Subcutaneous abdominal adipose tissue (tissue), 5 donors: ENCODE results near the gene KIF6.
"Not testable (repeated sequence)": the region's sequence is repeated elsewhere in the genome, so short reads cannot be mapped to it uniquely, and the experiment has no call there.

Experiments used
- H3K27ac ChIP-seq: one replicate; pipeline ENCODE4 v1.7.0; 2013; ENCODE audit warnings: low read depth, mild to moderate bottlenecking, inconsistent platforms, low read length, moderate library complexity
- H3K27me3 ChIP-seq, 5 donors: one replicate each; pipeline ENCODE4 v1.7.0; 2013; ENCODE audit warnings: low read length in 5 of 5, inconsistent platforms in 1 of 5; ENCODE audit not compliant: control insufficient read depth in 5 of 5, insufficient read depth in 4 of 5
- H3K36me3 ChIP-seq, 5 donors: one replicate each; pipeline ENCODE4 v1.7.0; 2013; ENCODE audit warnings: low read length in 5 of 5; ENCODE audit not compliant: control insufficient read depth in 5 of 5, insufficient read depth in 5 of 5
- H3K4me1 ChIP-seq, 5 donors: one replicate each; pipeline ENCODE4 v1.7.0; 2013; ENCODE audit warnings: low read length in 5 of 5, mild to moderate bottlenecking in 3 of 5, moderate library complexity in 1 of 5; ENCODE audit not compliant: control insufficient read depth in 5 of 5, insufficient read depth in 5 of 5
- H3K4me3 ChIP-seq, 5 donors: one replicate each; pipeline ENCODE4 v1.7.0; 2013; ENCODE audit warnings: low read length in 5 of 5, low read depth in 1 of 5
- H3K9ac ChIP-seq, 5 donors: one replicate each; pipeline ENCODE4 v1.7.0; 2013; ENCODE audit warnings: low read length in 5 of 5, mild to moderate bottlenecking in 4 of 5, moderate library complexity in 3 of 5
- H3K9me3 ChIP-seq, 5 donors: one replicate each; pipeline ENCODE4 v1.7.0; 2013; ENCODE audit warnings: low read length in 5 of 5; ENCODE audit not compliant: control insufficient read depth in 5 of 5
- donor health status: healthy.
- donor health status: healthy.
- donor health status: healthy.
- donor health status: healthy.
- donor health status: healthy.

The KIF6 gene

DNA sequence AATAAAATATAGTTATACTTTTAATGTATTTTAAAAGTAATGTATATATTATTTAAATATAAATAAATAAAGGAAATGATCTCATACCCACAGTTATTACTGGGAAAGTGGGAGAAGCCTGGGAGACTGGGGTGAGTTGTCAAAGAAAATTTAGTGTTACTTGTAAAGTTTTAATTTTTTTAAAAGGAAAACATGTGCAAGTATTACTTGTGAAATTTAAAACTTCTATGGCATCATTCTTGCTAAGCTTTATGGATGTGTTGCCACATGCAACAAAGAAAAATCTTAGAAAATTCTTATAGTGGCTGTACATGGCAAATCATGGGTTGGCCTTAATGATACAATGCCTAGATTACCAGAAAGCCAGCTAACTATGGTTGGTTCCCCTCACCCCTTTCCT lies 208.7 kb downstream of the KIF6 start:
- no peaks in the 10 kb centered on the region for H3K9me3 ChIP-seq
- peaks cover 0 to 10% (median 6%) of the 10 kb centered on the region in 5 donors for H3K4me1 ChIP-seq
- H3K27me3 ChIP-seq: no peaks in the 10 kb centered on the region
- H3K4me3 ChIP-seq: no peak overlapping the region
- H3K27ac ChIP-seq: no peak overlapping the region
- H3K36me3 ChIP-seq: no peaks in the 10 kb centered on the region
- H3K9ac ChIP-seq: no peak overlapping the region

- no peaks in the 10 kb centered on the region for H3K36me3 ChIP-seq
- H3K9me3 ChIP-seq: no peaks in the 10 kb centered on the region
- no peak overlapping the region for H3K9ac ChIP-seq
- no peaks in the 10 kb centered on the region for H3K27me3 ChIP-seq
- H3K27ac ChIP-seq: no peak overlapping the region
- no peak overlapping the region for H3K4me3 ChIP-seq
- H3K4me1 ChIP-seq: peaks cover 0 to 8% (median 3%) of the 10 kb centered on the region in 5 donors
These were observed 209.7 kb downstream of the KIF6 start for GRCh38 chr6:39515471-39515870.

- no peaks in the 10 kb centered on the region for H3K27me3 ChIP-seq
- H3K4me3 ChIP-seq: no peak overlapping the region
- peaks cover 0 to 5% (median 0%) of the 10 kb centered on the region in 5 donors for H3K4me1 ChIP-seq
- H3K9ac ChIP-seq: no peak overlapping the region
- H3K9me3 ChIP-seq: no peaks in the 10 kb centered on the region
- no peak overlapping the region for H3K27ac ChIP-seq
- no peaks in the 10 kb centered on the region for H3K36me3 ChIP-seq
These were observed 210.2 kb downstream of the KIF6 start for GRCh38 chr6:39515006-39515405.

DNA sequence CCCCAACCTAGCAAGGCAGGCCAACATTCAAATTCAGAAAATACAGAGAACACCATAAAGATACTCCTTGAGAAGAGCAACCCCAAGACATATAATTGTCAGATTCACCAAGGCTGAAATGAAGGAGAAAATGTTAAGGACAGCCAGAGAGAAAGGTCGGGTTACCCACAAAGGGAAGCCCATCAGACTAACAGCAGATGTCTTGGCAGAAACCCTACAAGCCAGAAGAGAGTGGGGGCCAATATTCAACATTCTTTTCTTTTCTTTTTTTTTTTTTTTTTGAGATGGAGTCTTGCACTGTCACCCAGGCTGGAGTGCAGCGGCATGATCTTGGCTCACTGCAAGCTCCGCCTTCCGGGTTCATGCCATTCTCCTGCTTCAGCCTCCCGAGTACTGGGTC lies 215.4 kb downstream of the KIF6 start:
- not testable (repeated sequence) for H3K27me3 ChIP-seq, H3K36me3 ChIP-seq, H3K4me1 ChIP-seq, H3K9me3 ChIP-seq, H3K9ac ChIP-seq, H3K4me3 ChIP-seq, H3K27ac ChIP-seq

DNA sequence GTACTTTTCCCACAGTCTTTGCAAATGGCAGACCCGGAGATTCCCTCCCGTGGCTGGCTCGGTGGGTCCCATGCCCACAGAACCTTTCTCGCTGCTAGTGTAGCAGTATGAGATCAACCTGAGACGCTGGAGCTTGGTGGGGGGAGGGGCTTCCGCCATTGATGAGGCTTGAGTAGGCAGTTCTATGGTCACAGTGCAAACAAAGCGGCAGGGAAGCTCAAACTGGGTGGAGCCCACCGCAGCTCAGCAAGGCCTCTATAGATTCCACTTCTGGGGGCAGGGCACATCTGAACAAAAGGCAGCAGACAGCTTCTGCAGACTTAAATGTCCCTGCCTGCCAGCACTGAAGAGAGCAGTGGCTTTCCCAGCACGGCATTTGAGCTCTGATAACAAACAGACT lies 216.7 kb downstream of the KIF6 start:
- Histone ChIP-seq H3K9me3 (peaks cover 0 to 3% (median 0%) of the 10 kb centered on the region in 5 donors), H3K27ac (no peak overlapping the region), H3K4me1 (no peaks in the 10 kb centered on the region), H3K4me3 (no peak overlapping the region), H3K9ac (no peak overlapping the region), H3K36me3 (no peaks in the 10 kb centered on the region), H3K27me3 (no peaks in the 10 kb centered on the region)

DNA sequence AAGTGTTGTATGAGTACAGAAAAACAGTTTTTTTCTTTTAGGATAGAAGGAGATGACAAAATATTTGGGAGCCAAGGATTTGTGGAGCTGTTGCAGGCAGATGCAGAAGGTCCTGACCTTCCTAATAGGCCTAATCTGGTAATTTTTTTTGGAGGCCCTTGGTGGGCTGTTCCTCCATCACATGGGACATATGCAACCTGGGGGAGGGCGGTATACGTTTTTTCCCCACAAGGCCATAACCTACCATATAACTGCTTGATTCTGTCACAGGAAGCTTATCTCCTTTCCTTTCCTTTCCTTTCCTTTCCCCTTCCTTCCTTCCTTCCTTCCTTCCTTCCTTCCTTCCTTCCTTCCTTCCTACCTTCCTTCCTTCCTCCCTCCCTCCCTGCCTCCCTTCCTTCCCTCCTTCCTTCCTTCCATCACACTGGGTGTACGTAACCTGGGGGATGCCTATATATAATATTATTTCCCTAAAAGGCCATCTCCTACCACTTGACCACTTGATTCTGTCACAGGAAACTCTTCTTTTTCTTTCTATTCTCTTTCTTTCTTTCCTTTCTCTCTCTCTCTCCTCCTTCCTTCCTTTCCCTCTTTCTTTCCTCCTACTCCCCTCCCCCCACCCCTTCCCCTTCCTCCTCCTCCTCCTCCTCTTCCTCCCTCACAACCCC lies 217.7 kb downstream of the KIF6 start:
- Histone ChIP-seq H3K27ac (no peak overlapping the region), H3K27me3 (no peaks in the 10 kb centered on the region)

DNA sequence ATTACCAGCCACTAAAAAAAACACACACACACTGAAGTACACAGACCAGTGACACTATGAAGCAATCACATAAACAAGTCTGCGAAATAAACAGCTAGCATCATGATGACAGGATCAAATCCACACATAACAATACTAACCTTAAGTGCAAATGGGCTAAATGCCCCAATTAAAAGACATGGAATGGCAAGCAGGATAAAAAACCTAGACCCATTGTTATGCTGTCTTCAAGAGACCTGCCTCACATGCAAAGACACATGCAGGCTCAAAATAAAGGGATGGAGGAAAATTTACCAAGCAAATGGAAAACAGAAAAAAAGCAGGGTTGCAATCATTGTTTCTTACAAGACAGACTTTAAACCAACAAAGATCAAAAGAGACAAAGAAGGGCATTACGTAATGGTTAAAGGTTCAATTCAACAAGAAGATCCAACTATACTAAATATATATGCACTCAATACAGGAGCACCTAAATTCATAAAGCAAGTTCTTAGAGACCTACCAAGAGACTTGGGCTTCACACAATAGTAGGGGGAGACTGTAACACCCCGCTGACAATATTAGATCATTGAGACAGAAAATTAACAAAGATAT lies 222.7 kb downstream of the KIF6 start:
- H3K27me3 ChIP-seq, H3K9ac ChIP-seq, H3K36me3 ChIP-seq, H3K4me1 ChIP-seq, H3K4me3 ChIP-seq, H3K27ac ChIP-seq: not testable (repeated sequence)
- peaks cover 0 to 26% (median 21%) of the 10 kb centered on the region in 5 donors for H3K9me3 ChIP-seq

More for the DNA sequence above, 217.7 kb downstream of the KIF6 start:
- Histone ChIP-seq H3K4me1 (no peaks in the 10 kb centered on the region), H3K9ac (no peak overlapping the region), H3K4me3 (no peak overlapping the region), H3K36me3 (no peaks in the 10 kb centered on the region), H3K9me3 (peaks cover 0 to 8% (median 4%) of the 10 kb centered on the region in 5 donors)

- Histone ChIP-seq H3K9ac (no peak overlapping the region), H3K4me1 (peaks cover 3 to 16% (median 11%) of the 10 kb centered on the region in 5 donors), H3K36me3 (no peaks in the 10 kb centered on the region), H3K4me3 (no peak overlapping the region), H3K27ac (no peak overlapping the region), H3K9me3 (peaks cover 0 to 26% (median 19%) of the 10 kb centered on the region in 5 donors), H3K27me3 (no peaks in the 10 kb centered on the region)
These were observed 226.2 kb downstream of the KIF6 start for GRCh38 chr6:39499053-39499452.

DNA sequence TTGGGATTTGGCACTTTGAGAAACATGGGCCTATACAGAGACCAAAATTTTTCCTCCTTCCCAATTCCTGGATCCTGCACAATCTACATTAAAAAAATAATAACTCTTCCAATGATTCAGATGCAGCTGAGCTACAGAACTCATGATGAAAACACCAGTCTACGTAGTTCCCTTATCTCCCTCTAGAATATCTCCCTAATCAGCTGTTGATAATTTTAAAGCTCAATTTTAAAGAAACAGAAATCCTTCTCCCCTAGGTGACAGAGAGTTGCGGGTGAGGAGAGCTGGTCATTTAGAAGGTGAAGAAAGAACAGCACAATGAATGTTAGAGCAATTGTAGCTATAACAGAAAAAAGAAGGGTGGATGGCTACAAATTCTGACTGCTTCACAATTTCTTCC lies 227.1 kb downstream of the KIF6 start:
- H3K9me3 ChIP-seq: peaks cover 0 to 24% (median 19%) of the 10 kb centered on the region in 5 donors
- H3K27me3 ChIP-seq: no peaks in the 10 kb centered on the region
- peaks cover 3 to 23% (median 20%) of the 10 kb centered on the region in 5 donors for H3K4me1 ChIP-seq
- no peak overlapping the region for H3K9ac ChIP-seq
- H3K4me3 ChIP-seq: no peak overlapping the region
- H3K36me3 ChIP-seq: no peaks in the 10 kb centered on the region
- no peak overlapping the region for H3K27ac ChIP-seq

GRCh38 chr6:39496915-39497314 lies 228.3 kb downstream of the KIF6 start:
- Histone ChIP-seq H3K36me3 (no peaks in the 10 kb centered on the region), H3K27ac (no peak overlapping the region), H3K9ac (no peak overlapping the region), H3K27me3 (no peaks in the 10 kb centered on the region), H3K4me3 (no peak overlapping the region), H3K4me1 (peaks cover 3 to 25% (median 20%) of the 10 kb centered on the region in 5 donors), H3K9me3 (peaks cover 0 to 12% (median 7%) of the 10 kb centered on the region in 5 donors)
